Spinal cord (tissue), 10 donors: ENCODE results near the gene TMPRSS6. TPM values are rescaled to one million over a fixed set of nuclear protein-coding genes. Genes with fewer than 3 reads are reported as not detected.

Source experiments
- DNase-seq, 6 donors: peaks; one replicate each; pipeline versions ENCODE4 v3.0.0 to v3.0.0-alpha.2; 2013 to 2015; ENCODE audit warnings: low spot score in 6 of 6, low read depth in 4 of 6
- H3K27ac ChIP-seq: one replicate; pipeline ENCODE4 v1.5.1; 2013; ENCODE audit warnings: low read depth, low read length, control low read depth
- H3K27me3 ChIP-seq: one replicate; pipeline ENCODE4 v1.6.1; 2013; ENCODE audit warnings: low read length; ENCODE audit not compliant: control insufficient read depth, insufficient read depth
- H3K36me3 ChIP-seq: one replicate; pipeline ENCODE4 v1.6.1; 2013; ENCODE audit warnings: low read length; ENCODE audit not compliant: control insufficient read depth, insufficient read depth
- H3K4me1 ChIP-seq: one replicate; pipeline ENCODE4 v1.6.1; 2013; ENCODE audit warnings: low read length; ENCODE audit not compliant: control insufficient read depth, insufficient read depth
- H3K4me3 ChIP-seq: one replicate; pipeline ENCODE4 v1.5.1; 2013; ENCODE audit warnings: low read depth, low read length, control low read depth
- H3K9me3 ChIP-seq: one replicate; pipeline ENCODE4 v1.6.1; 2013; ENCODE audit warnings: low read length; ENCODE audit not compliant: control insufficient read depth, insufficient read depth
- WGBS: methylation state at CpG from one replicate; pipeline ENCODE4 v1.1.5; 2013; ENCODE audit warnings: missing lambda C conversion rate; ENCODE audit not compliant: insufficient coverage; 5-methylcytosine and 5-hydroxymethylcytosine counted together
- polyA plus RNA-seq, 2 donors: library from polyadenylated mRNA; unstranded; fragments of 120-200 nt; gene quantifications; one replicate each; pipeline ENCODE4 v1.2.1, GENCODE V29; 2013; ENCODE audit not compliant: insufficient read length in 2 of 2
- total RNA-seq, 2 donors: library from RNA; depleted of rRNA in 1 of 2; stranded (reverse); fragments of 120-200 nt in 1 of 2; fragments of >200 nt in 1 of 2; gene quantifications; one replicate each; pipeline versions ENCODE4 v1.2.3 to v1.2.4, GENCODE V29; 2013 to 2014
- donor health status: healthy.

Gene TMPRSS6
- total and polyA plus RNA-seq, 4 donors: 0.13 to 0.24 (median 0.17) TPM; not detected in 1

GRCh38 chr22:37148742-37149665 lies 39.5 kb upstream of the TMPRSS6 start:
- peaks cover 3% of the 10 kb centered on the region for H3K9me3 ChIP-seq
- H3K4me1 ChIP-seq: peaks cover 10% of the 10 kb centered on the region
- no peak overlapping the region for H3K4me3 ChIP-seq
- H3K27me3 ChIP-seq: peaks cover 7% of the 10 kb centered on the region
- WGBS: 81% methylated on average over 9 of the region's 17 CpGs
- no peak overlapping the region for H3K27ac ChIP-seq
- H3K36me3 ChIP-seq: no peaks in the 10 kb centered on the region
- no peak for DNase-seq

- no peak for DNase-seq
- Histone ChIP-seq H3K9me3 (peaks cover 3% of the 10 kb centered on the region), H3K4me1 (peaks cover 10% of the 10 kb centered on the region), H3K4me3 (no peak overlapping the region), H3K36me3 (no peaks in the 10 kb centered on the region), H3K27me3 (peaks cover 7% of the 10 kb centered on the region), H3K27ac (no peak overlapping the region)
- WGBS: 56% methylated on average over 17 of the region's 17 CpGs
These were observed 38.6 kb upstream of the TMPRSS6 start for GRCh38 chr22:37148031-37148651.

GRCh38 chr22:37147186-37147990 lies 37.9 kb upstream of the TMPRSS6 start:
- no peak for DNase-seq
- H3K27me3 ChIP-seq: peaks cover 7% of the 10 kb centered on the region
- H3K4me3 ChIP-seq: no peak overlapping the region
- H3K27ac ChIP-seq: no peak overlapping the region
- H3K9me3 ChIP-seq: peaks cover 3% of the 10 kb centered on the region
- no peaks in the 10 kb centered on the region for H3K36me3 ChIP-seq
- WGBS: 85% methylated on average over 10 of the region's 12 CpGs
- H3K4me1 ChIP-seq: peaks cover 10% of the 10 kb centered on the region

GRCh38 chr22:37146507-37147180 lies 37.1 kb upstream of the TMPRSS6 start:
- 89% methylated on average over 16 of the region's 16 CpGs for WGBS
- Histone ChIP-seq H3K4me1 (peaks cover 10% of the 10 kb centered on the region), H3K36me3 (no peaks in the 10 kb centered on the region), H3K27me3 (peaks cover 7% of the 10 kb centered on the region), H3K27ac (no peak overlapping the region), H3K4me3 (no peak overlapping the region), H3K9me3 (peaks cover under 1% of the 10 kb centered on the region)
- DNase-seq: no peak

- DNase-seq: no peak
- Histone ChIP-seq H3K4me3 (no peak overlapping the region), H3K27me3 (peaks cover 7% of the 10 kb centered on the region), H3K4me1 (peaks cover 10% of the 10 kb centered on the region), H3K9me3 (no peaks in the 10 kb centered on the region), H3K27ac (no peak overlapping the region), H3K36me3 (no peaks in the 10 kb centered on the region)
- 66% methylated on average over 6 of the region's 6 CpGs for WGBS
These were observed 36.5 kb upstream of the TMPRSS6 start for GRCh38 chr22:37146051-37146385.

- H3K4me1 ChIP-seq: peaks cover 10% of the 10 kb centered on the region
- H3K4me3 ChIP-seq: no peak overlapping the region
- H3K36me3 ChIP-seq: no peaks in the 10 kb centered on the region
- WGBS: 35% methylated on average over 17 of the region's 17 CpGs
- H3K27ac ChIP-seq: no peak overlapping the region
- no peak for DNase-seq
- peaks cover 7% of the 10 kb centered on the region for H3K27me3 ChIP-seq
- H3K9me3 ChIP-seq: no peaks in the 10 kb centered on the region
These were observed 35.9 kb upstream of the TMPRSS6 start for GRCh38 chr22:37145180-37146050.

GRCh38 chr22:37144180-37144554 lies 34.7 kb upstream of the TMPRSS6 start:
- peaks cover 10% of the 10 kb centered on the region for H3K4me1 ChIP-seq
- no peak overlapping the region for H3K4me3 ChIP-seq
- no peak for DNase-seq
- no peaks in the 10 kb centered on the region for H3K9me3 ChIP-seq
- H3K27ac ChIP-seq: no peak overlapping the region
- H3K36me3 ChIP-seq: no peaks in the 10 kb centered on the region
- 83% methylated on average over 8 of the region's 10 CpGs for WGBS
- H3K27me3 ChIP-seq: peaks cover 7% of the 10 kb centered on the region

- WGBS: 71% methylated on average over 6 of the region's 6 CpGs
- Histone ChIP-seq H3K4me3 (no peak overlapping the region), H3K4me1 (peaks cover 10% of the 10 kb centered on the region), H3K27me3 (peaks cover 7% of the 10 kb centered on the region), H3K36me3 (no peaks in the 10 kb centered on the region), H3K9me3 (no peaks in the 10 kb centered on the region), H3K27ac (no peak overlapping the region)
- no peak for DNase-seq
These were observed 32.5 kb upstream of the TMPRSS6 start for GRCh38 chr22:37141971-37142370.
